GM21825 (cell line): ENCODE measurements around the gene HBEGF.
A peak's percentile ranks its signal among the peaks of the same experiment; 100 is the strongest.

ENCODE experiments used
- ATAC-seq: cut with Tn5 transposase; IDR thresholded peaks from one replicate; pipeline ENCODE4 v1.9.1; 2021; ENCODE audit warnings: mild to moderate bottlenecking, moderate library complexity; ENCODE audit not compliant: unreplicated experiment

Gene HBEGF

DNA sequence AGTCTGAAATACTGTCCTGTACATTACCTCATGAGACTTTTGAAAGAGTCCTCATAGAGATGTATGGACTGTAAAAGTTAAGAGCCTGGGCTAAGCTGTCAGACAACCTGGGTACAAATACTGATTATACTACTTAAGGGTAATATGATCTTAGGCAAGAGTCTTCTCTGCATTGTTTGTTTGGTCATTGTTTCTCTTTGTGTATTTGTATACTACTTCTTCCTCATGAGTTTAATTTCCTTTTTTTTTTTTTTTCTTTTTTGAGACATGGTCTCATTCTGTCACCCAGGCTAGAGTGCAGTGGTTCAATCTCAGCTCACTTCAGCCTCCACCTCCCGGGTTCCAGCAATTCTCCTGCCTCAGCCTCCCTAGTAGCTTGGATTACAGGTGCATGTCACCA, 40.9 kb downstream of the HBEGF start:
- ATAC-seq = no peak

GRCh38 chr5:140303966-140304365, 42.4 kb downstream of the HBEGF start:
- ATAC-seq = no peak

DNA sequence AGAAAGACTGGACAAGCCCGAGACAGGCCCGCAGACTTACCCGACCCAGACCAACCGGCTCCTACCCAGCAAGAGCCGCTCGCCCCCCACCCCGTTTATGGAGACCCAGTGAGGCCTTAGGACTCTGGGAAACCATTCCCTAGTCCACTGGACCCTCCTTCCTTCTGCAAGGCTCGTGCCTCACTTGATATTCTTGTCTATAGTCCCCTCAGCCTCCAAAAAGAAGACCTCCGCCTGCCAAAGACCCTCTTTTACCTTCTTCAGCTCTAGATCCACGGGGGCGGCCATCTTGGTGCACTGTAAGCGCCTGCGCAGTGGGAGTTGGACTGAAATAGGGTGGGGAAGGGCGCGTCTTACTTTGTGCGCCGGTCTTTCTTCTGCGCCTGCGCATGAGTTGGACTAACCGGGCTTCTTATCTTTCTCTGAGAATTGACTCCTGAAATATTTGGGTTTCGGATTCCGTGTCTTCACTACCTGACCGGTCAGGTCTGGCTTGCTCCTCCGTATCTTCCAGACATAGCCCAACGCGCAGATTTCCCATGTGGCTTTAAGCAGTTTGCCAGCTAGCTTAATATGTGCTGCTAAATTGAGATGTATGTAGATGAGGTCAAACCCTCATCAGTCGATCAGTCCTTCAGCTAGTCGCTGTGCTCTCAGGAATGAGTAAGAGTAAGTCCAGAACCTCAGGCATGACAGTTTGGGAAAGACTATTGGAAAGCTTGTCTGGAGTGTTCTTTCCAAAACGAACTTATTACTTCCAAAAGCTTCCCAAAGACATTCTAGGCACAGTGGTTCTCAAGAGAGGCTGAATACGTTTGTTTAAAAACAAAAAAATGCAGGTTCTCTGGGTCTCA, 43.4 kb downstream of the HBEGF start, which contains the start of gene PFDN1:
Gene PFDN1, minus strand, starts transcription at position 316 of the 854 bp plus-strand sequence. Its CDS starts 28 bp downstream, at position 288.
- ATAC-seq = peak; percentile 94

DNA sequence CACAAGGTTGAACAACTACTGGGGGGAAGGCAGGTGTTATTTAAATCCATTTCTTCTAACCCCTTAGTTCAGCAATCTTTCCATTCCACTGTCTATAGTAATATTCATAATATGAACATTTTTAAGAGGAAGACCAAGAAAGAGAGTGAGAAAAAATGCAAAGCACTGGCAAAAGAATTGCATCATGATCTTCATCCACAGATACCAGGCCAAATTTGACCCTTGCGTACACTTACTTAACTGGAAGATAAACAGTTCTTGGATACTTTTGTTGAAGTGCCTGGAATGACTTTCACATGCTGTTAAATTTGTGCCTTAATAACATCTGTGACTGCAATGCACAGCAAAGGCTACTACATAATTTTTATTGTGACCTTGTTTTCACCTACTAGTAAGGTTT, 45.3 kb downstream of the HBEGF start:
- no peak for ATAC-seq

DNA sequence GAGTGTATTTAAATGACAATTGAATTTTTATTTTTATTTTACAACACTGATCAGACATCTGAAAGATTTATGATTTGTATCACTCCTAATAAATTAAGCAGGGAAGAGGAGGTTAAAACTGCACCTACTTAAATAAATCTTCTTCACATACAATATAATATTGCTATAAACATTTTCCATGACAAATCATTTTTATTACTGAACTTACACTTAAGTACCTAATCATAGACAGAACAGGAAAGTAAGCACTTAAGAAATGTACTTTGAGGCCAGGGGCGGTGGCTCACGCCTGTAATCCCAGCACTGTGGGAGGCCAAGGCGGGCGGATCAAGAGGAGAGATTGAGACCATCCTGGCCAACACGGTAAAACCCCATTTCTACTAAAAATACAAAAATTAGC, 47.3 kb downstream of the HBEGF start:
- no peak for ATAC-seq

- no peak for ATAC-seq
Observed at GRCh38 chr5:140298183-140298601, 48.2 kb downstream of the HBEGF start.

- no peak for ATAC-seq
Observed at GRCh38 chr5:140297283-140297682, 49.1 kb downstream of the HBEGF start.

DNA sequence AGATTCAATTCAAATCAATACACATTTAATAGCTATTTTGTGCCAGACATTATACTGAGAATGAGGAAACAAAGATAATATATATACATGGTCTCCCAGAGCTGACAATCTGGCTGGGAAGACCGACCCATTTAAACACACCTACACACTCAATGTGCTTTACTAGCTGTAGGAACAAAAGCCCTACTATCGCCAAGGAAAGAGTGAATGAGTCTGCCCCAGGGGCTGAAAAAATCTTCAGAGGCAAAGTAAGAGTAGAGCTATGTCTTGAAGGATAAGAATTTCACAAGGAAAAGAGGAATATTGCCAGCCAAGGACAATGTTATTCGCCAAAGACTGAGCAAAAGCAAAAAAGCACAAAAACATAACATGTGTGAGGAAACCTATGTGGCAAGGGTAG, 50.1 kb downstream of the HBEGF start:
- no peak for ATAC-seq

DNA sequence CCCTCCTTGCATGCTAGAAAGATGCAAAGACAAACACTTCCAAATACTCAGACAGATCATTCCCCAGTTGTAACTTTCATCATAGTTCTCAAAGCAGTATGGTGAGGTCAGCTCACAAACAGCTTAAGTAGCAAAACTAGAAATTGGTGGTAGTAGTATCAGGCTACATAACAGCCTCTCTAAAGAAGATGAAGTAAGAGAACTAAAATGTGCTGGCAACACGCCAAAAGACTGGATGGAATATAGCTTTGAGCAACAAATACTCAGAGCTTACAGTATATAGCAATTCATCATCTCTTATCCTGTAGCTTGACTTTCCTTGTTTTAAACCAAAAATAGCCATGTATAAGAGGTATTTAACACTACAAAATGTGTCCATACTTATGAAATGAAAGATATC, 51.0 kb downstream of the HBEGF start:
- ATAC-seq = no peak

GRCh38 chr5:140294753-140295152, 51.6 kb downstream of the HBEGF start:
- ATAC-seq = no peak

DNA sequence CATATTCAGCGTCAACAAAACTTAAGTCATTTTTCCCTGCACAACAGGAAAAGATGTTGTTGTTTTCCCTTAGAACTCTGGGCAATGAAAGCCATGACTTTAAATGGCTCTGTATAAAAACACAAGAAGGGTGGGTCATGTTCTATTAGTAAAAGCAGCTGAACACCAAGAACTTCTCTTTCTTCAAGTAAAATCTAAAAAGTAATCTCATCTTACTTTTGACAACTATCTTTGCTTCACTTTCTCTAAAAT, 52.6 kb downstream of the HBEGF start:
- ATAC-seq = no peak

DNA sequence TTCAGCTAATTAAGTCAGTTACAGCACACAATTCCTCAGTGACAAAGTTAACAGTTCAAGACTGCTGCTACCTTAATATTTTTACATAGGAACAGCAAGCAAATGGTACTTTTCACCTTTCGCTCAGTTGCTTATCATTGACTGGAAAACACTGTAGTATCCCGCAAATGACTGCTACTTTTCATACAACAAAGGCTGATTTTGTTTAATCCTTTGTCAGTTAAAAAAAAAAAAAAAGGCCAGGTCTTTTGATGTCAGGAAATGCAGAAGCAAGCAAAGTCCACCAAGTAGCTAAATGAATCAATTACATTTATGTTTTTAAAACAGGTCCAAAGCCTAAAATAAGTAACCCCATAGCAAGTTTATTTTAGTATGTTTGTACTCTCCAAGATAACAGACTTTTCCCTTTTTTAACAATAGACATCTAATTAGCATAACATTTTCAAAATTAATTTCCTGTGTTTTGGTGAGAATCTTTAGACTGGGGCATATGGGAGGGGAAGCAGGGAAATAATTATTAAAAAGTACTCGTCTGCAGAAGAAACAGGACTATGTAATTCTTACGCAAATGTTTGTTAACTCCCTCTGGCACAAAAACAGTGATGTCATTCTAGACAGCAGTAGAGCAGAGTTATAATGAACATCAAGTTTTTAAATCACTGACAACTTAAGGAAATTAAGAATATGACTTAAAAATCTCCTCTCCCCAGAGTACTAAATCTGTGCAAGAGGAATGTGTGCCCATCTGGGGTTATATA, 53.1 kb downstream of the HBEGF start:
- no peak for ATAC-seq

DNA sequence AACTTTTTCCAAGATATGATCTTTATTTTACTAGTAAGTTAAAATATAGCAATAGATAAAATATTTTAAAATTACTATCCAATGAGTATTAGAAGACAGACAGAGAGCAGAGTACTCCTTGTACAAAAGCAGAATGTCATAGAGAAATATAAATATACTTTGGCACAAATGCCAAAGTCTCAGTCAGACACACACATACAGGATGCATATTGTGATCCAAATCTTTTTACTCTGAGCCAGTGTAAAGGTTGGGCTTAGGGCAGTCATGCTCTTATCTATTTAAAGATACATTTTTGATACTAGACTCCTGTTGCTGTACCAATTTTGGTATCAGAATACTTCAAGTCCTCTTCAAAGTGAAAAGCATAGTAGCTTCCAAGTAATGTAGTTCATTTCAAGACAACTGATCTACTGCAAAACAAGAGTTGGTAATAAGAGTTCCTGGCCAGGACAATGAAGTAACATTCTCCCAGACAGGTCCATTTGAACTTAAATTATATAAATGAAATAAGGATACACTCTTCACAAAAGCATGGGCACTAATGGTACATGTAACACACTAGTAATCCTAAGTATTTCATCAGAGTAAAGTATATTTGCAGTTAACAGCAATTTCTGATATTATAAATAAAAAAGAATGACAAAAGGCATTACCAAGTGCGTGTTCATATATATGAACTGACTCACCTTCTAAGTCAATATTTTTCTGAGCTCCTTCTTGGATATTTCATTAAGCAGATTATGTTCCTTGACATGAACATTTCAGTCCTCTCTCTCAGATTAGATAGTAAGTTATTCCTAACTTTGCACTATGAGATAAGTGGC, 54.0 kb downstream of the HBEGF start:
- no peak for ATAC-seq

GRCh38 chr5:140287801-140288521, 58.4 kb downstream of the HBEGF start:
- ATAC-seq = no peak

DNA sequence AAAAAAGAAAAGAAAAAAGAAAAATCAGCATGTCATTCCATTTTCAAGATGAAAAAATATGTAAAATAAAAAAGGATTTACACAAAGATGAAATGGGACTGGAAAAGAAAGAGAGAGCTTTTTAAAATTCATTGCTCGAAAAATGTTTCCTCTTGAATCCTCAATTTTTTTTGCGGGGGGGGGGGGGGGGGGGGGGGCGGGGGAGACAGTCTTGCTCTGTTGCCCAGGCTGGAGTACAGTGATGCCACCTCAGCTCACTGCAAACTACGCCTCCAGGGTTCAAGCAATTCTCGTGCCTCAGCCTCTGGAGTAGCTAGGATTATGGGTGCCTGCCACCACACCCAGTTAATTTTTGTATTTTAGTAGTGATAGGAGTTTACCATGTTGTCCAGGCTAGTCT, 60.0 kb downstream of the HBEGF start:
- no peak for ATAC-seq

DNA sequence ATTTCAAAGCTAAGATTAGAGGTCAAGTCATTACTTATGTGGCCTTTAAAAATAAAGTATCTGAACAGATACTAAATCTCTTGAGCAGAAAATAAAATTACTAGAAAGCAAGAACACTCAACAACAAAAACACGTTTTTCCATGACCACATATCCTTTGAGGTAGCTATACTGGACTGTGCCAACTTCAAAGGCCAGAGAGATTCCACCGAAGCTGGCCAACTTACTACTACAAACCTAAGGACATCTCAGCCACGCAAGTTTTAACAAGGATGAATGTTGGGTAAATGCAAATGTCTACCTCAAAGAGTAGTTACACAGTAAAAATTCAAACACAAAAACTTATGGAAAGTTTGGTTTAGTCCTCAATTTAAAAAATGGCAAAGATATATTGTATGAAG, 62.4 kb downstream of the HBEGF start:
- no peak for ATAC-seq
